ENCODE data around the gene MRPL16. TPM values are rescaled to one million over a fixed set of nuclear protein-coding genes. Genes with fewer than 3 reads are reported as not detected.

Gene MRPL16
- polyA plus RNA-seq, 1 of the 3 experiments (the other 2 are of a cell fraction), result 77.6 TPM

DNA sequence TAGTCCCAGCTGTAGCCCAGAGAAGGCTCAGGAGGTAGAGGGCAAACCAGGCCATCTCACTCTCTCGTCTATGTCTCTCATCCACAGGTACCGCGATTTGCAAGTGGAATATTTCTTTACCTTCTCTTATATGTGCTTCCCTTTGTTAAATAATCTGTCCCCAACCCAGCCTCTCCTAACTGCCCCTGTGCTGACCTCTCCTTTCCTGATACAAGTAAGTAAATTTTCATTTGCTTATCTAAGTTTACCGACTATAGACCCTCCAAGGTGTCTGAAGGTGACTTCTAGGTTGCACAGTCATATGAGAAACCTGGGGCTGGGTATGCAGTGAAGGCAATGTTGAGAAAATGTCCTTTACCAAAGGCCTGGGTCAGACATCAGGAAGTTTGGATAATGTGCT lies 34.8 kb upstream of the MRPL16 start, which contains the start of gene CBLIF:
Gene CBLIF, minus strand, starts transcription at position 101 of the 400 bp plus-strand sequence. Its CDS starts 46 bp downstream, at position 55.
- TF ChIP-seq FOXM1 (IDR thresholded peaks at IDR 0.05; ENCODE audit: low read depth), result no peak
- TF ChIP-seq JUND (IDR thresholded peaks at IDR 0.05), result no peak
- TF ChIP-seq, protein P1, sequence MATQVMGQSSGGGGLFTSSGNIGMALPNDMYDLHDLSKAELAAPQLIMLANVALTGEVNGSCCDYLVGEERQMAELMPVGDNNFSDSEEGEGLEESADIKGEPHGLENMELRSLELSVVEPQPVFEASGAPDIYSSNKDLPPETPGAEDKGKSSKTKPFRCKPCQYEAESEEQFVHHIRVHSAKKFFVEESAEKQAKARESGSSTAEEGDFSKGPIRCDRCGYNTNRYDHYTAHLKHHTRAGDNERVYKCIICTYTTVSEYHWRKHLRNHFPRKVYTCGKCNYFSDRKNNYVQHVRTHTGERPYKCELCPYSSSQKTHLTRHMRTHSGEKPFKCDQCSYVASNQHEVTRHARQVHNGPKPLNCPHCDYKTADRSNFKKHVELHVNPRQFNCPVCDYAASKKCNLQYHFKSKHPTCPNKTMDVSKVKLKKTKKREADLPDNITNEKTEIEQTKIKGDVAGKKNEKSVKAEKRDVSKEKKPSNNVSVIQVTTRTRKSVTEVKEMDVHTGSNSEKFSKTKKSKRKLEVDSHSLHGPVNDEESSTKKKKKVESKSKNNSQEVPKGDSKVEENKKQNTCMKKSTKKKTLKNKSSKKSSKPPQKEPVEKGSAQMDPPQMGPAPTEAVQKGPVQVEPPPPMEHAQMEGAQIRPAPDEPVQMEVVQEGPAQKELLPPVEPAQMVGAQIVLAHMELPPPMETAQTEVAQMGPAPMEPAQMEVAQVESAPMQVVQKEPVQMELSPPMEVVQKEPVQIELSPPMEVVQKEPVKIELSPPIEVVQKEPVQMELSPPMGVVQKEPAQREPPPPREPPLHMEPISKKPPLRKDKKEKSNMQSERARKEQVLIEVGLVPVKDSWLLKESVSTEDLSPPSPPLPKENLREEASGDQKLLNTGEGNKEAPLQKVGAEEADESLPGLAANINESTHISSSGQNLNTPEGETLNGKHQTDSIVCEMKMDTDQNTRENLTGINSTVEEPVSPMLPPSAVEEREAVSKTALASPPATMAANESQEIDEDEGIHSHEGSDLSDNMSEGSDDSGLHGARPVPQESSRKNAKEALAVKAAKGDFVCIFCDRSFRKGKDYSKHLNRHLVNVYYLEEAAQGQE (IDR thresholded peaks at IDR 0.05; ENCODE audit: low read depth, low read length), result no peak
- TF ChIP-seq POLR2AphosphoS5 (IDR thresholded peaks at IDR 0.05; ENCODE audit: low read depth, low read length), result no peak
- no peak for TF ChIP-seq FOSL2 (IDR thresholded peaks at IDR 0.05; ENCODE audit: borderline replicate concordance, low read depth)
- TF ChIP-seq RFX5 (IDR thresholded peaks at IDR 0.05; ENCODE audit: low read length), result no peak
- TF ChIP-seq, protein P2, sequence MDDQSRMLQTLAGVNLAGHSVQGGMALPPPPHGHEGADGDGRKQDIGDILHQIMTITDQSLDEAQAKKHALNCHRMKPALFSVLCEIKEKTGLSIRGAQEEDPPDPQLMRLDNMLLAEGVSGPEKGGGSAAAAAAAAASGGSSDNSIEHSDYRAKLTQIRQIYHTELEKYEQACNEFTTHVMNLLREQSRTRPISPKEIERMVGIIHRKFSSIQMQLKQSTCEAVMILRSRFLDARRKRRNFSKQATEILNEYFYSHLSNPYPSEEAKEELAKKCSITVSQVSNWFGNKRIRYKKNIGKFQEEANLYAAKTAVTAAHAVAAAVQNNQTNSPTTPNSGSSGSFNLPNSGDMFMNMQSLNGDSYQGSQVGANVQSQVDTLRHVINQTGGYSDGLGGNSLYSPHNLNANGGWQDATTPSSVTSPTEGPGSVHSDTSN (IDR thresholded peaks at IDR 0.05), result no peak
- no peak for TF ChIP-seq TEAD4 (IDR thresholded peaks at IDR 0.05; ENCODE audit: borderline replicate concordance, insufficient read depth)
- H3K27me3 ChIP-seq (ENCODE audit: insufficient read depth), result no peaks in the 10 kb centered on the region; the same call in 1 of the 2 replicates
- no peaks in the 10 kb centered on the region for H3F3A ChIP-seq (replicated peaks; ENCODE audit: insufficient read depth)
- CTCF ChIA-PET, result interaction anchor here (1.4 kb wide), 1 partner anchor 22 kb away, joined by 4 read pairs; no protein-coding TSS in a partner anchor
- WGBS (ENCODE audit: low lambda C conversion rate), result 42% methylated on average over 4 of the region's 4 CpGs
- no peaks in the 10 kb centered on the region for H3K36me3 ChIP-seq (replicated peaks in 1 of 2; ENCODE audit: control insufficient read depth in 1 of 2, insufficient read depth in 2 of 2, low read length in 1 of 2)
- no peak within 1 kb of the TSS for H3K4me3 ChIP-seq (ENCODE audit: low read depth in 2 of 2, low read length in 1 of 2)
- DNase-seq, result no peak
- no peak within 1 kb of the TSS for H3K4me2 ChIP-seq
- H4K20me1 ChIP-seq (ENCODE audit: insufficient read depth), result no peaks in the 10 kb centered on the region
- POLR2A ChIA-PET, result no interaction called here
- H3K79me2 ChIP-seq (ENCODE audit: insufficient read depth), result no peaks in the 10 kb centered on the region
- H3K4me1 ChIP-seq (ENCODE audit: control insufficient read depth in 1 of 2, insufficient read depth in 2 of 2, low read depth in 1 of 2, low read length in 1 of 2), result no peaks in the 10 kb centered on the region
- H3K9ac ChIP-seq, result no peak within 1 kb of the TSS
- H3K9me3 ChIP-seq, result no peaks in the 10 kb centered on the region
- H3K27ac ChIP-seq (ENCODE audit: low read depth in 2 of 2, low read length in 1 of 2), result no peak within 1 kb of the TSS
- no peak within 1 kb of the TSS for H2AFZ ChIP-seq (ENCODE audit: low read depth)
- no peaks in the 10 kb centered on the region for H3K9me2 ChIP-seq

DNA sequence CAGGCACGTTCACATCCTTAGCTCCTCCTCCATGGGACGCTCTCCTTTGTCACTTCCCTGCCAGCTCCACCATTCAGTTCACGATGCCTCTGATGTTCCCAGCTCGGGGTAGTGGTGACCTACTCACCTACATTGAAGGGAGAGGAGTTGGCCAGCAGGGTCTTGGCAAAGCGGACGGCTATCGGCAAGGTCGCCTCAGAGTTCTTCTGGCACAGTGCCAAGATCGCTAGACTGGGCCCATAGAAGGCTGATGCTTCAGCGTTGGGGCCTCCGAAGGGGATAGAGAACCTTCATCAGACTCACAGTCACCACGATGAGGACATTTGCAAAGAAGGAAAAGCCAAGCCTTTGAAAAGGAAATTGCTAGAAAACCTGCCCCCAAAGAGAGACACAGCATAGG lies 31.7 kb upstream of the MRPL16 start:
- Histone ChIP-seq H3F3A (replicated peaks; ENCODE audit: insufficient read depth) (no peaks in the 10 kb centered on the region), H3K36me3 (replicated peaks in 1 of 2; ENCODE audit: control insufficient read depth in 1 of 2, insufficient read depth in 2 of 2, low read length in 1 of 2) (no peaks in the 10 kb centered on the region), H3K27ac (ENCODE audit: low read depth in 2 of 2, low read length in 1 of 2) (no peak overlapping the region), H3K4me2 (no peak overlapping the region), H3K9ac (no peak overlapping the region), H3K27me3 (ENCODE audit: insufficient read depth) (no peaks in the 10 kb centered on the region; the same call in 1 of the 2 replicates), H3K9me2 (no peaks in the 10 kb centered on the region), H4K20me1 (ENCODE audit: insufficient read depth) (no peaks in the 10 kb centered on the region), H3K4me1 (ENCODE audit: control insufficient read depth in 1 of 2, insufficient read depth in 2 of 2, low read depth in 1 of 2, low read length in 1 of 2) (no peaks in the 10 kb centered on the region), H3K79me2 (ENCODE audit: insufficient read depth) (no peaks in the 10 kb centered on the region), H3K9me3 (no peaks in the 10 kb centered on the region), H2AFZ (ENCODE audit: low read depth) (no peak overlapping the region), H3K4me3 (ENCODE audit: low read depth in 2 of 2, low read length in 1 of 2) (no peak overlapping the region)
- POLR2A ChIA-PET, result no interaction called here
- WGBS (ENCODE audit: low lambda C conversion rate), result 25% methylated on average over 12 of the region's 12 CpGs
- peak; percentile 4 for DNase-seq
- no peak for TF ChIP-seq GABPA (IDR thresholded peaks at IDR 0.05; ENCODE audit: low read depth)
- TF ChIP-seq RXRA (IDR thresholded peaks at IDR 0.05; ENCODE audit: borderline replicate concordance, low read depth), result no peak
- TF ChIP-seq YY1 (IDR thresholded peaks at IDR 0.05; ENCODE audit: low read depth), result no peak
- no peak for TF ChIP-seq SIN3A (IDR thresholded peaks at IDR 0.05; ENCODE audit: borderline replicate concordance, low read depth, low read length)
- peak; percentile 60 for TF ChIP-seq NFIC (IDR thresholded peaks at IDR 0.05; ENCODE audit: borderline replicate concordance)
- TF ChIP-seq FOSL2 (IDR thresholded peaks at IDR 0.05; ENCODE audit: borderline replicate concordance, low read depth), result no peak
- CTCF ChIA-PET, result interaction anchor here (1.4 kb wide), 1 partner anchor 20 kb away, joined by 3 read pairs; no protein-coding TSS in a partner anchor
